Measurements from ENCODE around the gene ODF2. TPM values are rescaled to one million over a fixed set of nuclear protein-coding genes. Genes with fewer than 3 reads are reported as not detected.

The ODF2 gene
- total and polyA plus RNA-seq, 2 of the 13 experiments (the other 11 are each of a cell fraction or from before 2014, with no cell fraction given), result 9.8 to 31.3 TPM

DNA sequence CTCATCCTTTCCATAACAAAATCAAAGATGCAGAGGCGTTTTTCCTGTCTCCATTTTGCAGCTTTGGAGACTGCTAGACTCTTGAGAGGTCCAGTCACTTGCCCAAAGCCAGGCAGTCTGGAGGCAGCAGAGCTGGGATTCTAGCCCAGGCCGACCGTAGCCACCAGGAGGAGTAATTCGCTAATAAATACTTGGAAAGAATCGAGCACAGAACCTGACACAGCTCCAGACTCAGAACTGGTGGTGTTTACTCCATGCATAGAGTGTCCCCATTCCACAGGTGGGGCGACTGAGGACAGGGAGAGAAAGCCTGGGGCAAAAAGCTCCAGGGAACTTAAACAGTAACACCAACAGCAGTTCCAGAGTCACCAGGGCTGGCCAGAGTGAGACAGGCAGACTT, 45.8 kb upstream of the ODF2 start (continued):
- TF ChIP-seq, protein P1, sequence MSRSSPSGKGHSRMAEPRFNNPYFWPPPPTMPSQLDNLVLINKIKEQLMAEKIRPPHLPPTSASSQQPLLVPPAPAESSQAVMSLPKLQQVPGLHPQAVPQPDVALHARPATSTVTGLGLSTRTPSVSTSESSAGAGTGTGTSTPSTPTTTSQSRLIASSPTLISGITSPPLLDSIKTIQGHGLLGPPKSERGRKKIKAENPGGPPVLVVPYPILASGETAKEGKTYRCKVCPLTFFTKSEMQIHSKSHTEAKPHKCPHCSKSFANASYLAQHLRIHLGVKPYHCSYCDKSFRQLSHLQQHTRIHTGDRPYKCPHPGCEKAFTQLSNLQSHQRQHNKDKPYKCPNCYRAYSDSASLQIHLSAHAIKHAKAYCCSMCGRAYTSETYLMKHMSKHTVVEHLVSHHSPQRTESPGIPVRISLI (CRISPR knock-in tag; IDR thresholded peaks at IDR 0.05; ENCODE audit: borderline replicate concordance), result no peak
- no peak for TF ChIP-seq ZNF670 (CRISPR knock-in tag; IDR thresholded peaks at IDR 0.05; ENCODE audit: borderline replicate concordance)
- TF ChIP-seq LCORL (IDR thresholded peaks at IDR 0.05), result no peak
- no peak for TF ChIP-seq LCORL (CRISPR knock-in tag; IDR thresholded peaks at IDR 0.05)
- TF ChIP-seq ETV5 (CRISPR knock-in tag; IDR thresholded peaks at IDR 0.05; ENCODE audit: borderline replicate concordance), result no peak
- TF ChIP-seq, protein P2, sequence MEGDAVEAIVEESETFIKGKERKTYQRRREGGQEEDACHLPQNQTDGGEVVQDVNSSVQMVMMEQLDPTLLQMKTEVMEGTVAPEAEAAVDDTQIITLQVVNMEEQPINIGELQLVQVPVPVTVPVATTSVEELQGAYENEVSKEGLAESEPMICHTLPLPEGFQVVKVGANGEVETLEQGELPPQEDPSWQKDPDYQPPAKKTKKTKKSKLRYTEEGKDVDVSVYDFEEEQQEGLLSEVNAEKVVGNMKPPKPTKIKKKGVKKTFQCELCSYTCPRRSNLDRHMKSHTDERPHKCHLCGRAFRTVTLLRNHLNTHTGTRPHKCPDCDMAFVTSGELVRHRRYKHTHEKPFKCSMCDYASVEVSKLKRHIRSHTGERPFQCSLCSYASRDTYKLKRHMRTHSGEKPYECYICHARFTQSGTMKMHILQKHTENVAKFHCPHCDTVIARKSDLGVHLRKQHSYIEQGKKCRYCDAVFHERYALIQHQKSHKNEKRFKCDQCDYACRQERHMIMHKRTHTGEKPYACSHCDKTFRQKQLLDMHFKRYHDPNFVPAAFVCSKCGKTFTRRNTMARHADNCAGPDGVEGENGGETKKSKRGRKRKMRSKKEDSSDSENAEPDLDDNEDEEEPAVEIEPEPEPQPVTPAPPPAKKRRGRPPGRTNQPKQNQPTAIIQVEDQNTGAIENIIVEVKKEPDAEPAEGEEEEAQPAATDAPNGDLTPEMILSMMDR (CRISPR knock-in tag; IDR thresholded peaks at IDR 0.05), result peak; percentile 49
- no peak for TF ChIP-seq ZNF468 (CRISPR knock-in tag; IDR thresholded peaks at IDR 0.05)
- TF ChIP-seq, protein P3, sequence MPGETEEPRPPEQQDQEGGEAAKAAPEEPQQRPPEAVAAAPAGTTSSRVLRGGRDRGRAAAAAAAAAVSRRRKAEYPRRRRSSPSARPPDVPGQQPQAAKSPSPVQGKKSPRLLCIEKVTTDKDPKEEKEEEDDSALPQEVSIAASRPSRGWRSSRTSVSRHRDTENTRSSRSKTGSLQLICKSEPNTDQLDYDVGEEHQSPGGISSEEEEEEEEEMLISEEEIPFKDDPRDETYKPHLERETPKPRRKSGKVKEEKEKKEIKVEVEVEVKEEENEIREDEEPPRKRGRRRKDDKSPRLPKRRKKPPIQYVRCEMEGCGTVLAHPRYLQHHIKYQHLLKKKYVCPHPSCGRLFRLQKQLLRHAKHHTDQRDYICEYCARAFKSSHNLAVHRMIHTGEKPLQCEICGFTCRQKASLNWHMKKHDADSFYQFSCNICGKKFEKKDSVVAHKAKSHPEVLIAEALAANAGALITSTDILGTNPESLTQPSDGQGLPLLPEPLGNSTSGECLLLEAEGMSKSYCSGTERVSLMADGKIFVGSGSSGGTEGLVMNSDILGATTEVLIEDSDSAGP (CRISPR knock-in tag; IDR thresholded peaks at IDR 0.05; ENCODE audit: borderline replicate concordance), result no peak
- TF ChIP-seq, protein P4, sequence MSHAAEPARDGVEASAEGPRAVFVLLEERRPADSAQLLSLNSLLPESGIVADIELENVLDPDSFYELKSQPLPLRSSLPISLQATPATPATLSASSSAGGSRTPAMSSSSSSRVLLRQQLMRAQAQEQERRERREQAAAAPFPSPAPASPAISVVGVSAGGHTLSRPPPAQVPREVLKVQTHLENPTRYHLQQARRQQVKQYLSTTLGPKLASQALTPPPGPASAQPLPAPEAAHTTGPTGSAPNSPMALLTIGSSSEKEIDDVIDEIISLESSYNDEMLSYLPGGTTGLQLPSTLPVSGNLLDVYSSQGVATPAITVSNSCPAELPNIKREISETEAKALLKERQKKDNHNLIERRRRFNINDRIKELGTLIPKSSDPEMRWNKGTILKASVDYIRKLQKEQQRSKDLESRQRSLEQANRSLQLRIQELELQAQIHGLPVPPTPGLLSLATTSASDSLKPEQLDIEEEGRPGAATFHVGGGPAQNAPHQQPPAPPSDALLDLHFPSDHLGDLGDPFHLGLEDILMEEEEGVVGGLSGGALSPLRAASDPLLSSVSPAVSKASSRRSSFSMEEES (CRISPR knock-in tag; IDR thresholded peaks at IDR 0.05), result no peak
- TF ChIP-seq SMC3 (IDR thresholded peaks at IDR 0.05; ENCODE audit: low read length), result peak; percentile 19; the same call in 1 of the 2 replicates
- no peak for TF ChIP-seq ZNF780A (CRISPR knock-in tag; IDR thresholded peaks at IDR 0.05)
- TF ChIP-seq TBX2 (CRISPR knock-in tag; IDR thresholded peaks at IDR 0.05; ENCODE audit: borderline replicate concordance), result no peak
- TF ChIP-seq RAD51 (IDR thresholded peaks at IDR 0.05; ENCODE audit: borderline replicate concordance), result no peak
- TF ChIP-seq TMF1 (CRISPR knock-in tag; IDR thresholded peaks at IDR 0.05; ENCODE audit: low read depth), result no peak
- no peak for TF ChIP-seq NPAS2 (CRISPR knock-in tag; IDR thresholded peaks at IDR 0.05; ENCODE audit: borderline replicate concordance)
- no peak for TF ChIP-seq SIX4 (CRISPR knock-in tag; IDR thresholded peaks at IDR 0.05)
- no peak for TF ChIP-seq ZBTB7A (CRISPR knock-in tag; IDR thresholded peaks at IDR 0.05)
- TF ChIP-seq, protein P5, sequence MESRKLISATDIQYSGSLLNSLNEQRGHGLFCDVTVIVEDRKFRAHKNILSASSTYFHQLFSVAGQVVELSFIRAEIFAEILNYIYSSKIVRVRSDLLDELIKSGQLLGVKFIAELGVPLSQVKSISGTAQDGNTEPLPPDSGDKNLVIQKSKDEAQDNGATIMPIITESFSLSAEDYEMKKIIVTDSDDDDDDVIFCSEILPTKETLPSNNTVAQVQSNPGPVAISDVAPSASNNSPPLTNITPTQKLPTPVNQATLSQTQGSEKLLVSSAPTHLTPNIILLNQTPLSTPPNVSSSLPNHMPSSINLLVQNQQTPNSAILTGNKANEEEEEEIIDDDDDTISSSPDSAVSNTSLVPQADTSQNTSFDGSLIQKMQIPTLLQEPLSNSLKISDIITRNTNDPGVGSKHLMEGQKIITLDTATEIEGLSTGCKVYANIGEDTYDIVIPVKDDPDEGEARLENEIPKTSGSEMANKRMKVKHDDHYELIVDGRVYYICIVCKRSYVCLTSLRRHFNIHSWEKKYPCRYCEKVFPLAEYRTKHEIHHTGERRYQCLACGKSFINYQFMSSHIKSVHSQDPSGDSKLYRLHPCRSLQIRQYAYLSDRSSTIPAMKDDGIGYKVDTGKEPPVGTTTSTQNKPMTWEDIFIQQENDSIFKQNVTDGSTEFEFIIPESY (CRISPR knock-in tag; IDR thresholded peaks at IDR 0.05), result peak; percentile 55; the same call in 1 of the 2 replicates
- TF ChIP-seq ARID2 (CRISPR knock-in tag; IDR thresholded peaks at IDR 0.05; ENCODE audit: borderline replicate concordance), result no peak
- TF ChIP-seq, protein P6, sequence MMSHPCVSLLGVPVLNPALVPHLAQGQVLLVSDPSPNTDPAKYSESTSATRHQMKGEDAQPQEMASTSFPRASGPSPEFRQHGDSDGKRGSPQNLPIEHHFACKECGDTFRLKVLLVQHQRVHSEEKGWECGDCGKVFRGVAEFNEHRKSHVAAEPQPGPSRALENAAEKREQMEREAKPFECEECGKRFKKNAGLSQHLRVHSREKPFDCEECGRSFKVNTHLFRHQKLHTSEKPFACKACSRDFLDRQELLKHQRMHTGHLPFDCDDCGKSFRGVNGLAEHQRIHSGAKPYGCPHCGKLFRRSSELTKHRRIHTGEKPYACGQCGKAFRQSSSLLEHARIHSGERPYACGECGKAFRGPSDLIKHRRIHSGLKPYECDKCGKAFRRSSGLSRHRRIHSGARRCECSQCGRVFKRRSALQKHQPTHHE (CRISPR knock-in tag; IDR thresholded peaks at IDR 0.05; ENCODE audit: borderline replicate concordance), result no peak
- no peak for TF ChIP-seq PHF21A (CRISPR knock-in tag; IDR thresholded peaks at IDR 0.05)

Measured in HepG2 (cell line).